HEK293 (cell line): ENCODE results near the gene ABHD15.

Experiments
- CTCF ChIA-PET: fragments of 350-600 bp; formaldehyde crosslinking; extraction: SDS; loops from one replicate; lab custom pipeline; 2021; ENCODE audit warnings: antibody characterized with exemption; lab: Yijun Ruan, JAX
- POLR2A ChIA-PET: fragments of 300-600 bp; formaldehyde crosslinking; extraction: SDS; loops from one replicate; lab custom pipeline; 2020; ENCODE audit warnings: antibody characterized with exemption, inconsistent platforms; lab: Yijun Ruan, JAX
- H3K27ac ChIP-seq: fragments of 200-500 bp; sonication (Bioruptor generic); 2 replicates; pipeline ENCODE4 v1.5.1; 2014; ENCODE audit warnings: low read depth, low read length, control low read depth, inconsistent platforms; ENCODE audit errors: extremely low read depth
- H3K36me3 ChIP-seq, 2 experiments: fragments of 200-500 bp in 1 of 2; sonication (Bioruptor generic) in 1 of 2; 1 replicate in 1 of 2; 2 replicates in 1 of 2; pipeline ENCODE4 v1.5.1; 2014 to 2017; ENCODE audit warnings: inconsistent platforms in 2 of 2, low read length in 2 of 2; ENCODE audit not compliant: control insufficient read depth in 2 of 2, insufficient read depth in 1 of 2
- H3K4me1 ChIP-seq: fragments of 200-500 bp; sonication (Bioruptor generic); 2 replicates; pipeline ENCODE4 v1.5.1; 2014; ENCODE audit warnings: mild to moderate bottlenecking, low read length, inconsistent platforms; ENCODE audit not compliant: control insufficient read depth, insufficient read depth
- H3K4me3 ChIP-seq: 2 replicates; pipeline ENCODE4 v1.5.1; 2011; ENCODE audit warnings: low read depth, mild to moderate bottlenecking, control low read depth, low read length, moderate library complexity
- H3K9me3 ChIP-seq: fragments of 200-500 bp; sonication (Bioruptor generic); 2 replicates; pipeline ENCODE4 v1.5.1; 2014; ENCODE audit warnings: low read depth, low read length, inconsistent platforms; ENCODE audit not compliant: control insufficient read depth, insufficient read depth
- BCL11A ChIP-seq: fragments of 450-650 bp; formaldehyde crosslinking; IDR thresholded peaks from 2 replicates; pipeline ENCODE4 v1.5.1; 2016; ENCODE audit warnings: low read depth, missing biosample characterization, missing genetic modification characterization
- BCL11B ChIP-seq: fragments of 450-650 bp; formaldehyde crosslinking; IDR thresholded peaks from 2 replicates; pipeline ENCODE4 v1.5.1; 2016; ENCODE audit warnings: low read depth, missing biosample characterization, missing genetic modification characterization
- ELK4 ChIP-seq: IDR thresholded peaks from 2 replicates; pipeline ENCODE4 v1.6.1; 2011; ENCODE audit warnings: mild to moderate bottlenecking, low read depth, low read length, borderline replicate concordance
- GLI2 ChIP-seq: fragments of 450-650 bp; formaldehyde crosslinking; IDR thresholded peaks from 2 replicates; pipeline ENCODE4; 2017; ENCODE audit warnings: missing biosample characterization, missing genetic modification characterization, low read depth, borderline replicate concordance
- PRDM6 ChIP-seq: fragments of 450-650 bp; formaldehyde crosslinking; IDR thresholded peaks from 2 replicates; pipeline ENCODE4 v1.5.1; 2017; ENCODE audit warnings: missing biosample characterization, missing genetic modification characterization
- SALL2 ChIP-seq: fragments of 450-650 bp; formaldehyde crosslinking; IDR thresholded peaks from 2 replicates; pipeline ENCODE4 v1.5.0; 2017; ENCODE audit warnings: missing biosample characterization, mild to moderate bottlenecking, missing genetic modification characterization, borderline replicate concordance
- TCF7L2 ChIP-seq: IDR thresholded peaks from 2 replicates; pipeline ENCODE4 v1.6.1; 2011; ENCODE audit warnings: low read depth, mild to moderate bottlenecking, inconsistent platforms, low read length, moderate library complexity, borderline replicate concordance
- ZBTB8A ChIP-seq: fragments of 450-650 bp; formaldehyde crosslinking; IDR thresholded peaks from 2 replicates; pipeline ENCODE4 v1.5.1; 2016; ENCODE audit warnings: missing biosample characterization, missing genetic modification characterization
- ZNF138 ChIP-seq: fragments of 450-650 bp; formaldehyde crosslinking; IDR thresholded peaks from 2 replicates; pipeline ENCODE4 v1.5.1; 2016; ENCODE audit warnings: missing biosample characterization, missing genetic modification characterization, borderline replicate concordance
- ZNF202 ChIP-seq: fragments of 450-650 bp; formaldehyde crosslinking; IDR thresholded peaks from 2 replicates; pipeline ENCODE4 v1.5.1; 2016; ENCODE audit warnings: missing biosample characterization, missing genetic modification characterization, borderline replicate concordance
- ZNF211 ChIP-seq: fragments of 450-650 bp; formaldehyde crosslinking; IDR thresholded peaks from 2 replicates; pipeline ENCODE4 v1.5.1; 2016; ENCODE audit warnings: low read depth, missing biosample characterization, missing genetic modification characterization
- ZNF248 ChIP-seq: fragments of 450-650 bp; formaldehyde crosslinking; IDR thresholded peaks from 2 replicates; pipeline ENCODE4 v1.5.1; 2017; ENCODE audit warnings: missing biosample characterization, missing genetic modification characterization
- ZNF266 ChIP-seq: fragments of 450-650 bp; formaldehyde crosslinking; IDR thresholded peaks from 2 replicates; pipeline ENCODE4 v1.5.1; 2016; ENCODE audit warnings: missing biosample characterization, missing genetic modification characterization, low read depth
- ZNF394 ChIP-seq: fragments of 450-650 bp; formaldehyde crosslinking; IDR thresholded peaks from 2 replicates; pipeline ENCODE4 v1.5.1; 2016; ENCODE audit warnings: missing biosample characterization, missing genetic modification characterization, mild to moderate bottlenecking, moderate library complexity, borderline replicate concordance
- ZNF426 ChIP-seq: fragments of 450-650 bp; formaldehyde crosslinking; IDR thresholded peaks from 2 replicates; pipeline ENCODE4 v1.5.1; 2017; ENCODE audit warnings: missing biosample characterization, missing genetic modification characterization, mild to moderate bottlenecking, inconsistent platforms, moderate library complexity
- ZNF624 ChIP-seq: fragments of 450-650 bp; formaldehyde crosslinking; IDR thresholded peaks from 2 replicates; pipeline ENCODE4 v1.5.1; 2017; ENCODE audit warnings: missing biosample characterization, missing genetic modification characterization
- ZNF626 ChIP-seq: fragments of 450-650 bp; sonication (Bioruptor Pico); formaldehyde crosslinking; IDR thresholded peaks from 2 replicates; pipeline ENCODE4 v1.5.1; 2018; ENCODE audit warnings: missing biosample characterization, missing genetic modification characterization, inconsistent platforms
- ZNF670 ChIP-seq: fragments of 450-650 bp; formaldehyde crosslinking; IDR thresholded peaks from 2 replicates; pipeline ENCODE4 v1.5.1; 2016; ENCODE audit warnings: missing biosample characterization, missing genetic modification characterization, low read depth
- ZNF701 ChIP-seq: fragments of 450-650 bp; formaldehyde crosslinking; IDR thresholded peaks from 2 replicates; pipeline ENCODE4 v1.5.1; 2016; ENCODE audit warnings: missing biosample characterization, missing genetic modification characterization
- ZNF747 ChIP-seq: fragments of 450-650 bp; formaldehyde crosslinking; IDR thresholded peaks from 2 replicates; pipeline ENCODE4 v1.5.1; 2016; ENCODE audit warnings: missing biosample characterization, missing genetic modification characterization
- ZNF792 ChIP-seq: fragments of 450-650 bp; formaldehyde crosslinking; IDR thresholded peaks from 2 replicates; pipeline ENCODE4 v1.5.1; 2016; ENCODE audit warnings: missing biosample characterization, missing genetic modification characterization
- ZNF837 ChIP-seq: fragments of 450-650 bp; formaldehyde crosslinking; IDR thresholded peaks from 2 replicates; pipeline ENCODE4 v1.5.1; 2016; ENCODE audit warnings: missing biosample characterization, missing genetic modification characterization
- ZNF843 ChIP-seq: fragments of 450-650 bp; formaldehyde crosslinking; IDR thresholded peaks from 2 replicates; pipeline ENCODE4 v1.5.1; 2016; ENCODE audit warnings: missing biosample characterization, missing genetic modification characterization
- TF ChIP-seq, protein P1 (sequence below): fragments of 450-650 bp; formaldehyde crosslinking; IDR thresholded peaks from 2 replicates; pipeline ENCODE4 v1.5.1; 2016; ENCODE audit warnings: missing biosample characterization, missing genetic modification characterization
- TF ChIP-seq, protein P2 (sequence below): fragments of 450-650 bp; formaldehyde crosslinking; IDR thresholded peaks from 2 replicates; pipeline ENCODE4 v1.5.1; 2017; ENCODE audit warnings: missing biosample characterization, missing genetic modification characterization
- TF ChIP-seq, protein P3 (sequence below): fragments of 450-650 bp; formaldehyde crosslinking; IDR thresholded peaks from 2 replicates; pipeline ENCODE4 v1.5.1; 2016; ENCODE audit warnings: missing biosample characterization, missing genetic modification characterization, low read depth

Gene ABHD15

DNA sequence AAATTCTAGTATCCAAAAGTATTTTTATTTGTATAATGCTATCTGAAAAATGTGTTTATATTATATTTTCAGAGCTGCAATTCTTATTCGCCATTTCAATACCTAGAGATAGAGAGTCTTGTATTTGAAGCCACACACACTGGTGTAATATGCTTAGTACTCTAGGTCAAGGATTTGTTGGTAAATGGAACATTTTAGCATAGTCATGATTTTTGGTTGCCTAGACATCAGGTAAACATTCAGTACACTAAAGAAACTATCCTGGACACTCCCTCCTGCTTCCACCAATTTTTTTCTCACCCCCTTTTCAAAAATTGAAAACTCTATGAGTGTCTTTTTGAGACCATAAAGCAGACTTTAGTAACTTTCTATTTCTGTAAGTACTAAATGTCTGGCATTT, 20.8 kb downstream of the ABHD15 start:
- H3K36me3 ChIP-seq: peaks cover 28 to 32% of the 10 kb centered on the region in 2 experiments
- H3K4me1 ChIP-seq: peaks cover 13% of the 10 kb centered on the region
- H3K9me3 ChIP-seq: no peaks in the 10 kb centered on the region
- ChIA-PET POLR2A (no interaction called here), CTCF (interaction anchor here (0.6 to 4.7 kb wide), 4 partner anchors 9 to 176 kb away, joined by 3 to 25 read pairs (median 10); no protein-coding TSS in a partner anchor)
- no peak overlapping the region for H3K27ac ChIP-seq
- H3K4me3 ChIP-seq: no peak overlapping the region
- no peak for TF ChIP-seq ZNF626 (tag by site-specific recombination)
- no peak for TF ChIP-seq SALL2 (tag by site-specific recombination)
- TF ChIP-seq, protein P1, sequence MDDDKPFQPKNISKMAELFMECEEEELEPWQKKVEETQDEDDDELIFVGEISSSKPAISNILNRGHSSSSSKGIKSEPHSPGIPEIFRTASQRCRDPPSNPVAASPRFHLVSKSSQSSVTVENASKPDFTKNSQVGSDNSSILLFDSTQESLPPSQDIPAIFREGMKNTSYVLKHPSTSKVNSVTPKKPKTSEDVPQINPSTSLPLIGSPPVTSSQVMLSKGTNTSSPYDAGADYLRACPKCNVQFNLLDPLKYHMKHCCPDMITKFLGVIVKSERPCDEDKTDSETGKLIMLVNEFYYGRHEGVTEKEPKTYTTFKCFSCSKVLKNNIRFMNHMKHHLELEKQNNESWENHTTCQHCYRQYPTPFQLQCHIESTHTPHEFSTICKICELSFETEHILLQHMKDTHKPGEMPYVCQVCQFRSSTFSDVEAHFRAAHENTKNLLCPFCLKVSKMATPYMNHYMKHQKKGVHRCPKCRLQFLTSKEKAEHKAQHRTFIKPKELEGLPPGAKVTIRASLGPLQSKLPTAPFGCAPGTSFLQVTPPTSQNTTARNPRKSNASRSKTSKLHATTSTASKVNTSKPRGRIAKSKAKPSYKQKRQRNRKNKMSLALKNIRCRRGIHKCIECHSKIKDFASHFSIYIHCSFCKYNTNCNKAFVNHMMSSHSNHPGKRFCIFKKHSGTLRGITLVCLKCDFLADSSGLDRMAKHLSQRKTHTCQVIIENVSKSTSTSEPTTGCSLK (tag by site-specific recombination): no peak
- no peak for TF ChIP-seq BCL11B (tag by site-specific recombination)
- TF ChIP-seq ZNF837 (tag by site-specific recombination): no peak
- TF ChIP-seq ZNF202: no peak
- TF ChIP-seq BCL11A (tag by site-specific recombination): no peak
- TF ChIP-seq, protein P2, sequence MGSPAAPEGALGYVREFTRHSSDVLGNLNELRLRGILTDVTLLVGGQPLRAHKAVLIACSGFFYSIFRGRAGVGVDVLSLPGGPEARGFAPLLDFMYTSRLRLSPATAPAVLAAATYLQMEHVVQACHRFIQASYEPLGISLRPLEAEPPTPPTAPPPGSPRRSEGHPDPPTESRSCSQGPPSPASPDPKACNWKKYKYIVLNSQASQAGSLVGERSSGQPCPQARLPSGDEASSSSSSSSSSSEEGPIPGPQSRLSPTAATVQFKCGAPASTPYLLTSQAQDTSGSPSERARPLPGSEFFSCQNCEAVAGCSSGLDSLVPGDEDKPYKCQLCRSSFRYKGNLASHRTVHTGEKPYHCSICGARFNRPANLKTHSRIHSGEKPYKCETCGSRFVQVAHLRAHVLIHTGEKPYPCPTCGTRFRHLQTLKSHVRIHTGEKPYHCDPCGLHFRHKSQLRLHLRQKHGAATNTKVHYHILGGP (tag by site-specific recombination): no peak
- TF ChIP-seq ZNF266 (tag by site-specific recombination): no peak
- TF ChIP-seq ZBTB8A (tag by site-specific recombination): no peak

DNA sequence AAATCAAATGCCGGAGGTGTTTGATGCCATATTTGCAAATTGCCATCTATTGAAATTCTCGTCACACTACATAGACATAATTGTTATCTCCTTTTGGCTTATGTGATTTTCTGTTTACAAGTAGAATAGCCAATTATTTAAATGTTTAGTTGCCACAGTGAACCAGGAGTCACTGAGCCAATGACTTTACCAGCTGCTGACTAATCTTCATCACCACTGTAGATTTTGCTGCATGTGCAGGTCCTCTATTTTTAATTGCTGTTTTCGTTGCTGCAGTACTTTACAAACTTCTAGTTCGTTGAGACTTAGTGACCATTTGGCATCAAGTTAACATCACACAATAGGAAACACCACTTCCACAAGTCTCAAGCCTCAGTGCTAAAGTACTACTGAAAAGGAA, 22.8 kb downstream of the ABHD15 start:
- ChIA-PET CTCF (interaction anchor here (0.6 to 4.7 kb wide), 6 partner anchors 10 to 420 kb away, joined by 3 to 25 read pairs (median 3); no protein-coding TSS in a partner anchor), POLR2A (no interaction called here)
- H3K4me1 ChIP-seq: peaks cover 4% of the 10 kb centered on the region
- no peak for TF ChIP-seq ZNF624 (tag by site-specific recombination)
- TF ChIP-seq, protein P3, sequence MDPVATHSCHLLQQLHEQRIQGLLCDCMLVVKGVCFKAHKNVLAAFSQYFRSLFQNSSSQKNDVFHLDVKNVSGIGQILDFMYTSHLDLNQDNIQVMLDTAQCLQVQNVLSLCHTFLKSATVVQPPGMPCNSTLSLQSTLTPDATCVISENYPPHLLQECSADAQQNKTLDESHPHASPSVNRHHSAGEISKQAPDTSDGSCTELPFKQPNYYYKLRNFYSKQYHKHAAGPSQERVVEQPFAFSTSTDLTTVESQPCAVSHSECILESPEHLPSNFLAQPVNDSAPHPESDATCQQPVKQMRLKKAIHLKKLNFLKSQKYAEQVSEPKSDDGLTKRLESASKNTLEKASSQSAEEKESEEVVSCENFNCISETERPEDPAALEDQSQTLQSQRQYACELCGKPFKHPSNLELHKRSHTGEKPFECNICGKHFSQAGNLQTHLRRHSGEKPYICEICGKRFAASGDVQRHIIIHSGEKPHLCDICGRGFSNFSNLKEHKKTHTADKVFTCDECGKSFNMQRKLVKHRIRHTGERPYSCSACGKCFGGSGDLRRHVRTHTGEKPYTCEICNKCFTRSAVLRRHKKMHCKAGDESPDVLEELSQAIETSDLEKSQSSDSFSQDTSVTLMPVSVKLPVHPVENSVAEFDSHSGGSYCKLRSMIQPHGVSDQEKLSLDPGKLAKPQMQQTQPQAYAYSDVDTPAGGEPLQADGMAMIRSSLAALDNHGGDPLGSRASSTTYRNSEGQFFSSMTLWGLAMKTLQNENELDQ (tag by site-specific recombination): no peak
- TF ChIP-seq ZNF211 (tag by site-specific recombination): no peak
- no peak for TF ChIP-seq ZNF701 (tag by site-specific recombination)
- no peak for TF ChIP-seq ZNF394 (tag by site-specific recombination)
- no peak for TF ChIP-seq ZNF792 (tag by site-specific recombination)
- no peak for TF ChIP-seq ZNF670 (tag by site-specific recombination)
- TF ChIP-seq ZNF138: no peak
- TF ChIP-seq ELK4: no peak
- no peak for TF ChIP-seq ZNF747 (tag by site-specific recombination)
- no peak for TF ChIP-seq GLI2 (tag by site-specific recombination)
- TF ChIP-seq PRDM6: no peak
- no peak for TF ChIP-seq ZNF426
- TF ChIP-seq ZNF843 (tag by site-specific recombination): no peak
- no peak for TF ChIP-seq ZNF248 (tag by site-specific recombination)
- TF ChIP-seq ZBTB8A (tag by site-specific recombination): no peak
- no peak for TF ChIP-seq TCF7L2
- peaks cover 42% of the 10 kb centered on the region in 2 experiments for H3K36me3 ChIP-seq
- H3K9me3 ChIP-seq: no peaks in the 10 kb centered on the region
- H3K4me3 ChIP-seq: no peak overlapping the region
- H3K27ac ChIP-seq: no peak overlapping the region
